ENCODE data around the gene KCNJ18.
"Not testable (repeated sequence)": the region's sequence is repeated elsewhere in the genome, so short reads cannot be mapped to it uniquely, and the experiment has no call there.

KCNJ18 gene

DNA sequence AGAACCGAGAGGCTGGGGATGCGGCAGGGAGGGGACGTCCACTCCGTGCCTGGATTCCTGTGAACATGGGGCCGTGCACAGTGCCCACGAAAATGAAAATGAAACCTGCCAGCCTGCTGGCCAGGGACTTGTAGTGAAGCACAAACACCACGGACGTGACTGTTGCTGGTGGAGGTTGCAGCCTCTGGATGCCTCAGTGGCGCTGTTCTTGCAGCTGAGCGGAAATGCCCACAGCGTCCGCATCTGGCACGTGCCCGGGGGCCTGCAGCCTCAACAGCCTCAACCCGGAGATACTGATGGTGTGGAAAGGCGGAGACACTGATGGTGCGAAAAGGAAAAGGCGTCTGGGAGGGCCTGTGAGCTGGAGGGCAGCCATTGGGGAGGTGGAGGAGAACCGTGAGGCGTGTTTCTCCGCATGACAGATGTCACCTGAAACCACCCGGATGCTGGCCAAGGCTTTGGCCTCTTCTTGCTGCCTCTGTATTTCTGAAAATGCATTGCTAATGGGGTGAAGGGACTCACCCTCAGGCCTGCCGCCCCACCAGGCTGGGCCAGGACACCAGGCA lies 44.8 kb downstream of the KCNJ18 start:
- DNase-seq: not testable (repeated sequence)

- DNase-seq: not testable (repeated sequence)
Observed at GRCh38 chr17:21738241-21738640, 45.9 kb downstream of the KCNJ18 start.

DNA sequence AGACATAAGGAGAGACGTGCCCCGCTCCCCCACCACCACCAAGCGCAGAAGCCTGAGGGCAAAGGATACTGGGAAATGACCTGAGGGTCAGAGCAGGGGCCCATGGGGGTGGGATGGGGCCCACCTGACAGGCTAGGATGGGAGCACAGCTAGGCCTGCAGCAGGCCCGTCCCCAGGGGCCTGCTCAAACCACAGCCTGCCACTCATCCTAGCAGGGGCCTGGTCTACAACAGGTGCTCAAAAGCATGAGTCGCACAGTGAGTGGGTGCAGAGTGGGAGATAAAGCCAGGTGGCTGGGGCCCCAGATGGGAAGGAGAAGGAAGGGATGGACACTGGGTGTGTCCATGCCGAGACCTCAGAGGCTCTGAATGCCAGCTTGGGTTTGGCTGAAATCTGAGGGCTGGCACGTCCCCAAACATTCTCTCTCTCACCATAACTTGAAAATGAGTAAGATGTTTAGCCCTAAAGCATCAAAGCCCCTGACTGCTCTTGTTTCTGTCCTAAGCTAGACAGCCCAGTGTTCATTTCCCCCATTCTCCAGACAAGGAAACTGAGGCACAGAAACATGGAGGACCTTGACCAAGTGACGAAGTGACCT lies 46.7 kb downstream of the KCNJ18 start:
- DNase-seq: not testable (repeated sequence)

DNA sequence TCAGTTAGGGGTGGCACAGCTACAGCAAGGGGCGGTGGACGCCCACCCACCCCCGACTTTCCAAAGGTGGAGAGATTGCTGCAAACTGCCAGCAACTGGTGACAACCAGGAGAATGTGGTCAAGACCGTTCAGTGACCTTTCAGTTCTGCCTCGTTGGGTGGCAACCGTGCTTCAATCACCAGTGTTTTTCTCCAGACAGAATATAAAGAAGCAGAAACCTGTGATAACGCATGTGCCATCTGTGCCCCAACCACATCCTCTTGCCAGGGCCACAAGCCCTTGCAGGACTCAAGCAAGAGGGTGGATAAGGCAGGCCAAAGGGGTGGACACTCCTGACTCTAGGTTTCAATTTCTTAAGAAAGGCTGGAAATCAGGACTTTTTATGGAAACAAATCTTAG lies 47.2 kb downstream of the KCNJ18 start:
- not testable (repeated sequence) for DNase-seq

- not testable (repeated sequence) for DNase-seq
Observed at GRCh38 chr17:21740836-21741235, 48.5 kb downstream of the KCNJ18 start.

- not testable (repeated sequence) for DNase-seq
Observed at GRCh38 chr17:21741520-21741919, 49.2 kb downstream of the KCNJ18 start.

DNA sequence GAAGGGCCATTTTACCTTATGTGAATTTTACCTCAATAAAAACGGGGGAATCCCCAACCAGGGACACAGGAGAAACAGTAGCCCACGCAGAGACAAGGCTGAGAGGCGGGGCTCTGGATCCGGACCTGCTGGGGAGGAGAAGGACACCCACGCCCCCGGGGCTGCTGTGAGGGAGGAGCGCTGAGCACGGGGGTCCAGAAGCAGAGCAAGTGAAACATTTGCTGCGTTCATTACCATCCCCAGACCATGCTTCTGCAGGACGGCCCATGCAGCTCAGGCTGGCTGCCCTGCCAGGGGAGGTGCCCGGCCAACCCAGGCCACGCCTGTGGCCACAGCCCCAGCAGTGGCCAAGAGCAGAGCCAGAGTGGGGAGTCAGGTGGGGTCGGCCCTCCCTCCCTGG lies 50.0 kb downstream of the KCNJ18 start:
- no peak for DNase-seq

DNA sequence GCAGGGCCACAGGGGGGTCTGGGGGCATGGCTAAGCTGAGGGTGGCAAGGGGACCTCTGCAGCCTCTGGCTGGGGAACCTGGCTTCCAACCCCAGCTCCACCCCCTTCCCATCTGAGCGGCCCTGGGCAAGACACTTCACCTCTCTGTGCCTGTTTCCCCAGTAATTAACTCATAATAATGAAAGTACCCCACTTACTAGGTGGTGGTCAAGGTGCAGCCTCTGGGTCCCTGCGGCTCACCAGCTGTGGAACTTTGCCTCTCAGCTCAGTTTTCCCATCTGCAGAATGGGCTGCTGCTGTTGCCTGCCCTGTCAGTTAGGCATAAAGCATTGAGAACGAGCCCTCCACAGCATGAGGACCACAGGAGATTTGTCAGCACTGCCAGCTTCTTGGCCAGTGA lies 51.8 kb downstream of the KCNJ18 start:
- DNase-seq: not testable (repeated sequence)

GRCh38 chr17:21744621-21745020 lies 52.3 kb downstream of the KCNJ18 start:
- not testable (repeated sequence) for DNase-seq

DNA sequence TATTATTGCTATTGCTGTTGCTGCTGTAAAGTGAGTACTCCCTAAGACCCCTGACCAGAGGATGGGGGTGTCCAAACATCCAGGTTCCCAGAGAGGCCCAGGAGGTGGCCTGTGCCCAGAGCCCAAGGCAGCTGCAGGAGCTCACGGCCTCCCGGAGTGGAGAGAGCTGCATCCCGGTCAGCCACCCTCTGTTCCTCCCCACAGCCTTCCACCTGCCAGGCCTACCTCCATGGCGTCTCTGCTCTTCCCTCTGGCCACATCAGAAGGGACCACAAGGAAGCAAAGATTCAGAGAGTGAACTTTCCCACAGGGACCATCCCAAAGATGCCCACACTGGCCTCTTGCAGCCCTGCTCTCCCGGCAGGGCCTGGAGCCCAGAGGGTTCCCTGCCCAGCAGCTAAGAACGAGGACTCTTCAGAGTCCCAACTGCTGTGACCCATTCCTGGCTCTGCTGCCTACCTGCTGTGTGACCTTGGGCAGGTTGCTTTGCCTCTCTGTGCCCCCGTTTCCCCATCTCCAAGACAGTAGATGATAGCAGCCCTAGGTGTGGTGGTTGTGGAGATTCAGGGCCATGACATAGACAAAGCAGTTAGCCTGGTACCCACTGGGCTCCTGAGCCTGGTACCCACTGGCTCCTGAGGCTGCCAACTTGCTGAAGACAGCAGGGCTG lies 53.2 kb downstream of the KCNJ18 start:
- not testable (repeated sequence) for DNase-seq

GRCh38 chr17:21746415-21746814 lies 54.1 kb downstream of the KCNJ18 start:
- DNase-seq: not testable (repeated sequence)

DNA sequence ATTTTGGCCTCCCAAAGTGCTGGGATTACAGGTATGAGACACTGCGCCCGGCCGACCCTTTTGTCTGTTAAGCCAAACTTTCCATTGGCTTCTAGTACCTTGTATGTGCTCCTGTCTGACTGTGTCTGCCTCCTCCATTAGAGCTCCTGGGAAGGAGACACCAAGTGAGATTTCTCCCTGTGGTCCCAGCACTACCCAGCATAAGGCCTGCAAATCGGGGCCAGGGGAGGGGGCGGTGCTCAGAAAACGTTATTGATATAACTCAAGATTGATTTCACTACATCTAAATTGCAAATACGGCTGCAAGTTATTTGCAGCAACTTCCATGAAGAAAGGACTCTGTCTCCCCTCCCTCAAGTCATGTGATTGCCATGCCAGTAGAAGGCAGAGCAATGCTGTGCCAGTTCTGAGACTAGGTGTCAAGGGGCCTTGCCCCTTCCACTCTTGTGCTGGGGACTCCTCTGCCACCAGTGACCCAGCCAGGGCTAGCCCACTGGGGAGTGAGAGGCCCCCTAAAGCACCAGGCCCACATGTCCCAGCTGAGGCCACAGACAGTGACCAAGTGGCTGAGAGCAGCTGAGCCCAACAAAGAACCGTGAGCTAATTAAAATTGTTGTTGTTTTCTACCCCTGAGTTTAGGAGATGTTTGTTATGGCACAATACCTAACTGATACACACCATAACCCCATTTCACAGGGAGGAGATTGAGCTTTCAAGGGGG lies 55.0 kb downstream of the KCNJ18 start:
- DNase-seq: not testable (repeated sequence)

- DNase-seq: not testable (repeated sequence)
Observed at GRCh38 chr17:21748686-21749085, 56.4 kb downstream of the KCNJ18 start.

DNA sequence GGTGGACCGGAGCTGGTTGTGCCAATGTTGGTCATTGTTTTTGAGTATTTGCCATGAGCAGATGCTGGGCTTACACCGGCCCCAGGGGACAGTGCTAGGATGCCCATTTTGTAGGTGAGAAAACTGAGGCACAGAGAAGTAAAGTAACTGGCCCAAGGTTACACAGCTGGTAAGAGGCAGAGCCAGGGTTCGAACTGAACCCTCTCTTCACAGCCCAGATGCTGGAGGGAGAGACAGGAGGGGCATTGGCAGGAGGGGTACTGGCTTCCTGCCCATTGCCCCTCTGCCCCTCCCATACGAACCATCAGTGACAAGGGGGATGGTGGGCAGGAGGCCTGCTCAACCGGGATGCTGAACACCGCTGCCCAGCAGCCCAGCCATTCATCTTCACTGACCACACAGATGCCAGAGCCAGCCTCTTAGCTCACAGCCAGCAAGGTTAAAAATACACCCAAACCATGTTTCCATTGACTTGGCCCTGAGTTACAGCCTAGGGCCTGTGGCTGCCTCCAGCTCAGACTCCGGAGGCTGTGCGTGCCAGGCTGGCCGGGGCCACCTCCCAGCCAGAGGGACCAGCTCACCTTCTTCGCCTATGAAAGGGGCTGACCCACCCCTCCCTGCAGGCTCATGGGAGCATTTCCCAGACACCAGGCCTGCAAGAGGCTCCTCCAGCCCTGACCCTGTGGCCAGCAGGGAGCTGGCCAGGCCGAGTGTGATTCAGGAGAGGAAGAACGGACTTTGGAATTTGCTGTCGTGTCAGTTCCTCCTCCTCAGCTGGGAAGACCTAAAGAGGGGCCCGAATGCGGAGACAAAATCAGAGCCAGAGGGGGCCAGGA lies 57.6 kb downstream of the KCNJ18 start:
- not testable (repeated sequence) for DNase-seq

DNA sequence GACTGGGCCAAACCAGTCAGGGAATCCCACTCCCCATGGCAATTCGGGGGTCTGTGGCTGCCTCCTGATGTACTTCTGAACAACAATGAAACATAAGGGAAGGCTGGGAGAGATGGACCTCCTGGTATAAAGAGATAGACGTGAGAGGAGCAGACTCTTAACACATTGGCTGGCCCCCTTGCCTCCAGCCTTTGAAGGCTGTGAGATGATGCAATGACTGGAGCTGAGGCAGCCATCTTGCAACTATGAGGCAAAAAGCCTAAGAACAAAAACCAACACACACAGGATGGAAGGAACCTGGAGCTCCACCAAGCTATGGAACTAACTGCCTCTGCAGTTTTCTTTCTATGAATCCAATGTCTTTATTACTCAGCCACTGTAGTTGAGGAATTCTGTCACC lies 58.8 kb downstream of the KCNJ18 start:
- DNase-seq: not testable (repeated sequence)

Data from activated gamma-delta T cell treated with Interleukin-2 at 50 U/mL for 16 hours (primary cell).